ENCODE data around the gene MYOZ3. TPM values are rescaled to one million over a fixed set of nuclear protein-coding genes. Genes with fewer than 3 reads are reported as not detected.

Gene MYOZ3
- total and polyA plus RNA-seq, 5 experiments from 2014 or later = 0.05 to 0.19 TPM; not detected in 3

DNA sequence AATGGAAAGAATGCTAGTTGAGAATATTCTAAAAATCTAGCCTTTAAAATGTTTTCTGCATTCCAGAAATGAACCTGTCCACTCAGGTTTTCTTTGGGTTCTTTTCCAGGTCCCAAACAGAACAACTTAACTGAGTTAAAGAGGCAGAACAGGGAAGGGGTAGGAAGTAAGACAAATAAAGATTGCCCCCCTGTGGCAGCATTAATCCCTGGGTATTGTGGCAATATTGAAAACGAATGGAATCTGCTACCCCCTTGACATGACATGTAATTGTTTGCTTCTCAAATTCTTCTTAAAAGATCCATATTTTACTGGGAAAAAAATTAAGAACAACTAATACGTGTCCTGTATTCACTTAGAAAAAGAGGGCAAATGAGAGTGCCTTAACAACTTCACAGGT, 49.1 kb downstream of the MYOZ3 start:
- Mint-ChIP-seq H3K27ac (no peak overlapping the region), H3K27me3 (no peaks in the 10 kb centered on the region), H3K4me3 (no peak overlapping the region), H3K4me1 (no peaks in the 10 kb centered on the region), H3K36me3 (peaks cover 4 to 66% (median 7%) of the 10 kb centered on the region in 3 donors), H3K9me3 (no peaks in the 10 kb centered on the region)
- POLR2A ChIA-PET = interaction anchor here (1.8 kb wide), 1 partner anchor 9 kb away, joined by 7 read pairs; the partner anchor contains the start of gene RBM22
- DNase-seq = peak in 1 of 10 donors; percentile 13
- ATAC-seq = no peak

- Mint-ChIP-seq H3K4me1 (peaks cover 0 to 2% (median 0%) of the 10 kb centered on the region in 4 donors), H3K4me3 (no peak overlapping the region), H3K27ac (no peak overlapping the region), H3K36me3 (peaks cover 11 to 85% (median 35%) of the 10 kb centered on the region in 3 donors), H3K9me3 (no peaks in the 10 kb centered on the region), H3K27me3 (no peaks in the 10 kb centered on the region)
- DNase-seq = no peak
- POLR2A ChIA-PET = no interaction called here
- no peak for ATAC-seq
Observed at GRCh38 chr5:150723845-150724244, 62.8 kb downstream of the MYOZ3 start.

Other genes starting within 250 kb of the MYOZ3 start
- 100 to 1,000 TPM; 288 to 293 TPM for gene CD74, start 248.3 kb upstream of the MYOZ3 start, total RNA-seq
- 100 to 1,000 TPM; 310 to 415 (median 407) TPM for gene CD74, start 248.3 kb upstream of the MYOZ3 start, polyA plus RNA-seq
- gene RPS14, start 211.5 kb upstream of the MYOZ3 start, total RNA-seq = 1,000 to 10,000 TPM; 5,539 to 5,586 TPM
- gene RPS14, start 211.5 kb upstream of the MYOZ3 start, polyA plus RNA-seq = over 10,000 TPM in 2 of 3 donors, 1,000 to 10,000 TPM in 1; 9,910 to 11,694 (median 11,598) TPM
- under 1 TPM; 0.55 to 0.81 TPM for gene NDST1, start 153.1 kb upstream of the MYOZ3 start, total RNA-seq
- under 1 TPM in 1 of 3 donors, not detected in 2; 0.54 TPM for gene NDST1, start 153.1 kb upstream of the MYOZ3 start, polyA plus RNA-seq
- under 1 TPM; 0.71 to 0.83 TPM for gene SYNPO, start 20.6 kb upstream of the MYOZ3 start, total RNA-seq
- gene SYNPO, start 20.6 kb upstream of the MYOZ3 start, polyA plus RNA-seq = not detected
- 100 to 1,000 TPM; 102 to 103 TPM for gene RBM22, start 39.8 kb downstream of the MYOZ3 start, total RNA-seq
- gene RBM22, start 39.8 kb downstream of the MYOZ3 start, polyA plus RNA-seq = 10 to 100 TPM; 51.4 to 57.0 (median 56.2) TPM
- gene DCTN4, start 97.8 kb downstream of the MYOZ3 start, total RNA-seq = 10 to 100 TPM; 44.1 to 49.4 TPM
- gene DCTN4, start 97.8 kb downstream of the MYOZ3 start, polyA plus RNA-seq = 10 to 100 TPM in 1 of 3 donors, 1 to 10 TPM in 2; 8.1 to 11.5 (median 9.5) TPM
- gene SMIM3, start 117.5 kb downstream of the MYOZ3 start, total RNA-seq = 1 to 10 TPM; 4.1 to 5.5 TPM
- 10 to 100 TPM in 1 of 3 donors, 1 to 10 TPM in 2; 8.5 to 12.2 (median 8.6) TPM for gene SMIM3, start 117.5 kb downstream of the MYOZ3 start, polyA plus RNA-seq
- gene IRGM, start 185.3 kb downstream of the MYOZ3 start, total RNA-seq = 1 to 10 TPM; 2.2 to 2.8 TPM
- 1 to 10 TPM in 2 of 3 donors, under 1 TPM in 1; 0.43 to 2.4 (median 1.9) TPM for gene IRGM, start 185.3 kb downstream of the MYOZ3 start, polyA plus RNA-seq
- 1 to 10 TPM; 4.6 to 4.8 TPM for gene ZNF300, start 243.7 kb downstream of the MYOZ3 start, total RNA-seq
- gene ZNF300, start 243.7 kb downstream of the MYOZ3 start, polyA plus RNA-seq = under 1 TPM; 0.20 to 0.89 (median 0.39) TPM

Data from naive thymus-derived CD8-positive, alpha-beta T cell (primary cell).